PFSK-1 (cell line): ENCODE results near the gene EEF2.

Source experiments
- SIN3A ChIP-seq: IDR thresholded peaks from 2 replicates; pipeline ENCODE4 v1.6.1; 2012; ENCODE audit warnings: mild to moderate bottlenecking, low read length, moderate library complexity, borderline replicate concordance; ENCODE audit not compliant: insufficient read depth
- TF ChIP-seq, protein P1 (sequence below), 2 experiments: IDR thresholded peaks; 2 replicates each; pipeline versions ENCODE4 v1.6.1 to v1.8.0; 2011 to 2012; ENCODE audit warnings: low read depth in 2 of 2, low read length in 2 of 2, control low read depth in 1 of 2, inconsistent platforms in 1 of 2, mild to moderate bottlenecking in 1 of 2, moderate library complexity in 1 of 2; ENCODE audit not compliant: insufficient read depth in 1 of 2

GRCh38 chr19:4027146-4027545 is 41.9 kb upstream of the EEF2 start:
- TF ChIP-seq, protein P1, sequence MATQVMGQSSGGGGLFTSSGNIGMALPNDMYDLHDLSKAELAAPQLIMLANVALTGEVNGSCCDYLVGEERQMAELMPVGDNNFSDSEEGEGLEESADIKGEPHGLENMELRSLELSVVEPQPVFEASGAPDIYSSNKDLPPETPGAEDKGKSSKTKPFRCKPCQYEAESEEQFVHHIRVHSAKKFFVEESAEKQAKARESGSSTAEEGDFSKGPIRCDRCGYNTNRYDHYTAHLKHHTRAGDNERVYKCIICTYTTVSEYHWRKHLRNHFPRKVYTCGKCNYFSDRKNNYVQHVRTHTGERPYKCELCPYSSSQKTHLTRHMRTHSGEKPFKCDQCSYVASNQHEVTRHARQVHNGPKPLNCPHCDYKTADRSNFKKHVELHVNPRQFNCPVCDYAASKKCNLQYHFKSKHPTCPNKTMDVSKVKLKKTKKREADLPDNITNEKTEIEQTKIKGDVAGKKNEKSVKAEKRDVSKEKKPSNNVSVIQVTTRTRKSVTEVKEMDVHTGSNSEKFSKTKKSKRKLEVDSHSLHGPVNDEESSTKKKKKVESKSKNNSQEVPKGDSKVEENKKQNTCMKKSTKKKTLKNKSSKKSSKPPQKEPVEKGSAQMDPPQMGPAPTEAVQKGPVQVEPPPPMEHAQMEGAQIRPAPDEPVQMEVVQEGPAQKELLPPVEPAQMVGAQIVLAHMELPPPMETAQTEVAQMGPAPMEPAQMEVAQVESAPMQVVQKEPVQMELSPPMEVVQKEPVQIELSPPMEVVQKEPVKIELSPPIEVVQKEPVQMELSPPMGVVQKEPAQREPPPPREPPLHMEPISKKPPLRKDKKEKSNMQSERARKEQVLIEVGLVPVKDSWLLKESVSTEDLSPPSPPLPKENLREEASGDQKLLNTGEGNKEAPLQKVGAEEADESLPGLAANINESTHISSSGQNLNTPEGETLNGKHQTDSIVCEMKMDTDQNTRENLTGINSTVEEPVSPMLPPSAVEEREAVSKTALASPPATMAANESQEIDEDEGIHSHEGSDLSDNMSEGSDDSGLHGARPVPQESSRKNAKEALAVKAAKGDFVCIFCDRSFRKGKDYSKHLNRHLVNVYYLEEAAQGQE (IDR thresholded peaks at IDR 0.05; ENCODE audit: insufficient read depth in 1 of 2, low read depth in 2 of 2, low read length in 2 of 2), result no peak
- no peak for TF ChIP-seq SIN3A
